Endothelial cell of umbilical vein (primary cell): ENCODE measurements around the gene CCDC187.

ENCODE experiments used
- EZH2 ChIP-seq: IDR thresholded peaks from 2 replicates; pipeline ENCODE4 v1.6.1; 2012; ENCODE audit warnings: borderline replicate concordance, low read depth, mild to moderate bottlenecking, moderate library complexity, low read length, inconsistent platforms; ENCODE audit not compliant: severe bottlenecking
- GATA2 ChIP-seq: IDR thresholded peaks from 2 replicates; pipeline ENCODE4 v1.7.0; 2011; ENCODE audit warnings: low read depth, mild to moderate bottlenecking, moderate library complexity, mixed read lengths, low read length; ENCODE audit not compliant: insufficient read length, insufficient read depth
- JUN ChIP-seq: IDR thresholded peaks from 2 replicates; pipeline ENCODE4 v1.6.1; 2011; ENCODE audit warnings: borderline replicate concordance, low read depth; ENCODE audit not compliant: insufficient read length, insufficient read depth
- MYC ChIP-seq: IDR thresholded peaks from one replicate; pipeline ENCODE4 v1.6.1; 2011; ENCODE audit warnings: mild to moderate bottlenecking, low read depth, low read length
- POLR2A ChIP-seq: IDR thresholded peaks from 2 replicates; pipeline ENCODE4 v1.6.1; 2012; ENCODE audit warnings: low read depth, mild to moderate bottlenecking, control low read depth, low read length
- POLR2AphosphoS5 ChIP-seq: IDR thresholded peaks from 2 replicates; pipeline ENCODE4 v1.6.1; 2012; ENCODE audit warnings: low read depth, mild to moderate bottlenecking, control low read depth, low read length, moderate library complexity; ENCODE audit not compliant: insufficient read depth
- TF ChIP-seq, protein P1 (sequence below), 2 donors: IDR thresholded peaks; 1 replicate in 1 of 2; 2 replicates in 1 of 2; pipeline ENCODE4 v1.5.1; 2011; ENCODE audit warnings: low read length in 2 of 2, mild to moderate bottlenecking in 2 of 2, moderate library complexity in 2 of 2, control low read depth in 1 of 2, inconsistent platforms in 1 of 2, low read depth in 1 of 2; ENCODE audit not compliant: insufficient read depth in 1 of 2; ENCODE audit errors: extremely low read depth in 1 of 2
- TF ChIP-seq, protein P2 (sequence below): IDR thresholded peaks from 2 replicates; pipeline ENCODE4 v1.6.1; 2011; ENCODE audit not compliant: insufficient read depth, insufficient read length

DNA sequence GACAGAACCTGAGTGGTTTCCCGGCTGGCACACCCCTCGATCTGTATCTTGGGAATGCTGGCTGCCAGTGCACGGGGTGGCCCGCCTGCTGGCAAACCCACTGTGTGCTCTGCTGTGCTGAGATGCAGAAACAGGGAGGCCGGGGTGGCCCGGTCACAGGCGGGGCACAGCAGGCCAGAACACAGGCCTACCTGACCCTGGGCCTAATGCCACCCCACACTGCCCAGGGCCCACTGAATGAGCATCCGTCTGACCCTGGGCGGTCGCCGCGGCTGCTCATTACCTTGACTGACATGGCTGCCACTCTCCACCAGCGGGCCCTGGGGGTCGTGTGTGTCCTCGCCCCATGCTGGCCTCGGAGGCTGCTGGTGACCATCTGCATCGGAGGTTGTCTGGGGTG, 44.1 kb downstream of the CCDC187 start:
- TF ChIP-seq, protein P1, sequence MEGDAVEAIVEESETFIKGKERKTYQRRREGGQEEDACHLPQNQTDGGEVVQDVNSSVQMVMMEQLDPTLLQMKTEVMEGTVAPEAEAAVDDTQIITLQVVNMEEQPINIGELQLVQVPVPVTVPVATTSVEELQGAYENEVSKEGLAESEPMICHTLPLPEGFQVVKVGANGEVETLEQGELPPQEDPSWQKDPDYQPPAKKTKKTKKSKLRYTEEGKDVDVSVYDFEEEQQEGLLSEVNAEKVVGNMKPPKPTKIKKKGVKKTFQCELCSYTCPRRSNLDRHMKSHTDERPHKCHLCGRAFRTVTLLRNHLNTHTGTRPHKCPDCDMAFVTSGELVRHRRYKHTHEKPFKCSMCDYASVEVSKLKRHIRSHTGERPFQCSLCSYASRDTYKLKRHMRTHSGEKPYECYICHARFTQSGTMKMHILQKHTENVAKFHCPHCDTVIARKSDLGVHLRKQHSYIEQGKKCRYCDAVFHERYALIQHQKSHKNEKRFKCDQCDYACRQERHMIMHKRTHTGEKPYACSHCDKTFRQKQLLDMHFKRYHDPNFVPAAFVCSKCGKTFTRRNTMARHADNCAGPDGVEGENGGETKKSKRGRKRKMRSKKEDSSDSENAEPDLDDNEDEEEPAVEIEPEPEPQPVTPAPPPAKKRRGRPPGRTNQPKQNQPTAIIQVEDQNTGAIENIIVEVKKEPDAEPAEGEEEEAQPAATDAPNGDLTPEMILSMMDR (IDR thresholded peaks at IDR 0.05; ENCODE audit: extremely low read depth in 1 of 2, insufficient read depth in 1 of 2, low read depth in 1 of 2, low read length in 2 of 2) = no peak
- TF ChIP-seq POLR2AphosphoS5 (no peak), POLR2A (no peak), JUN (no peak), EZH2 (no peak), GATA2 (no peak), MYC (no peak)
- TF ChIP-seq, protein P2, sequence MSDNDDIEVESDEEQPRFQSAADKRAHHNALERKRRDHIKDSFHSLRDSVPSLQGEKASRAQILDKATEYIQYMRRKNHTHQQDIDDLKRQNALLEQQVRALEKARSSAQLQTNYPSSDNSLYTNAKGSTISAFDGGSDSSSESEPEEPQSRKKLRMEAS = no peak
